HG02981 (cell line): Measurements from ENCODE around the gene EVL.

Experiments
- ATAC-seq: cut with Tn5 transposase; IDR thresholded peaks from one replicate; pipeline ENCODE4 v1.9.1; 2021; ENCODE audit warnings: mild to moderate bottlenecking, moderate library complexity; ENCODE audit not compliant: unreplicated experiment

The EVL gene

GRCh38 chr14:100037353-100037752 lies 27.9 kb upstream of the EVL start:
- no peak for ATAC-seq

- no peak for ATAC-seq
Observed at GRCh38 chr14:100038065-100038464, 27.2 kb upstream of the EVL start.

DNA sequence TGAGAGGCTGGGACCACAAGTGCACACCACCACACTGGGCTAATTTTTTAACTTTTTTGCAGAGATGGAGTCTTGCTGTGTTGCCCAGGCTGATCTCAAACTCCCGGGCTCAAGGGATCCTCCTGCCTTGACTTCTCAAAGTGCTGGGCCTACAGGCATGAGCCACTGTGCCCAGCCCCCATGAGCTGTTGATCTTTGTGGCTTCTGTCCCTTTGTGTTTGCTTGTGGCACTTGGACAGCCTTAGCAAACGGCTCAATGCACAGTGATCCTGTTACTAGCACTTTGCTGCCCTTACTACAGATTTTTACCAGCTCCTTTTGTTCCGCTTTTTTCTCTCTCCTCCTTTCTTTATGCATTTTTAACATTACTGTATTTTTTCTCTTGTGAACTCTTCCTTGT lies 25.3 kb upstream of the EVL start:
- ATAC-seq: no peak

DNA sequence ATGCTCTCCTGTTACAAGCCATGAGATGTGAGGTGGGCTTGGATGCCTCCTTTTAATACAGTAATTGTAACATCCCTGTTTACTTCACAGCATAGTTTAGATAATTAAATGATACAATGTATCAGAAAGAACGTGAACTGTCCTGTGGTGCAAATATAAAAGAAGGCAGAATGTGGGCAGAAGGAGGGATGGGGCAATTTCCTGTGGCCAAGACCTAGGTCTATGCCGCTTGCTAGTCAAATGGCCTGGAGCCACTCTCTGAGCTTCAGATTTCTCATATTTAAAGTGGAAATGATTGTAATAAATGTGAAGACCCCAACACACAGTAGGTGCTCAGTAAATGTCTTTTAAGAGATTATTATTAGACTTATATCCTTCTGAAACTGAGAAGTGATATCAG lies 24.0 kb upstream of the EVL start:
- ATAC-seq: no peak

DNA sequence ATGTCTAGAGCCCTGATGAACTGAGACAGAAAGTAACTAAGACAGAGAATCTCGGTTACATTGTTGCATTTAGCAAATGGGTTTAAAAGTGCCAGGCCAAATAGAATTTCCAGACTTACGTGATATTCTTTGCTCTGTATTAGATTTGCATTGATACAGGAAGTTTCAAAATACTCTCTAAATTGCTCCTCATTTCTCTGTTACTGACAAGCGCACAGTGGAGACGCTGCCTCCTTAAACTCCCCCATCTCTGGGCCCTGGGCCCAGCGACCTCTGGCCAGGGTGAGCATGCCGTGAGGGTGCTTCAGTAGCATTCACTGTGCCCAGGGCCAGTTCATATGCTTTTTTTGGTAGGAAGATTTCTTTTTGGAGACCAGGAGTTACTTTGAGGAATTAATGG lies 22.9 kb upstream of the EVL start:
- ATAC-seq: no peak

DNA sequence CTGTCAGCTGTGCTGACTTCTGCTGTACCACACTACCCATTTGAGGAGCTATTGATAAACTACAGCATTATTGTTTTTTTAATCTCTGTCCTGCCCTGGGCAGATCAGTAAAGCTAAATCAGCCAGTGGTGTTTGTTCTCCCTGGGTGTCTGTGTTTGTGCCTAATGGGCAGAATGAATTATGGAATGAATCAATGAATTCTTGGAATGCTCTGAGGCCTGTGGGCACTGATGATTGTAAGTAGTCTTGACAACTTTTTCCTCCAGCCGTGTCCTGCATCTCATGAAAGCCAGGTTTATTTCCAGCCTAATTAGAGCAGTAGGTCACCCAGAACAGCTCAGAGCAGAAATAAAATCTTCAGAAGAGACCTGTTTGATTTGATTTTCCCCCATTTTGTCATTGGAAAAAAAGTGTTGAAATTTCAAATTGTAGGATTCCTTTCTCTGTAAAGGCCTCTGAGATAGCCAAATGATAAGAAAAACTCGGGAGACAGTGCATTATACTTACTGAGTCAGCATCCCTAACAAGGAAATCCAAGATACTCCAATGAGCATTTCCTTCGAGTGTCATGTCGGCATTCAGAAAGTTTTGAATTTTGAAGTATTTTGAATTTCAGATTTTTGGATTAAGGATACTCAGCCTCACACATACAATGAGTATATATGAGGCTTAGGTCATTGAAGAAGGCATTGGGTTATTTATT lies 19.4 kb upstream of the EVL start:
- no peak for ATAC-seq

DNA sequence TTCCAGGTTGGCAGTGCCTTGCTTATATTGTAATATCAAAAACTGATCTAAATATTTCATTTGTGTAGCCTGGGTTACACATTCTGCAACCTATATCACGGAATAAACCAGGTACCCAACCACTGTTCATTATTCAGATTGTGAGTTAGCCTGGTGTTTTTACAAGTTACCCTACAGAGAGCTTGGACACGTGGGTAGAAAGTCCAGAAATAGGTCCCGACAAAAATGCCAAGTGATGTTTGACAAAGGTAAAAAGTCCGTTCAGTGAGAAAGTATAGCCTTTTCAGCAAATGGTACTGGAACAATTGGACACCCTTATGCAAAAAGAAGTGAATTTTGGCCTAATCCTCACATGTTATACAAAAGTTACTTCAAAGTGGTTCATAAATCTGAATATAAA lies 17.6 kb upstream of the EVL start:
- no peak for ATAC-seq

GRCh38 chr14:100048786-100049185 lies 16.4 kb upstream of the EVL start:
- no peak for ATAC-seq

GRCh38 chr14:100049220-100049619 lies 16.0 kb upstream of the EVL start:
- no peak for ATAC-seq

DNA sequence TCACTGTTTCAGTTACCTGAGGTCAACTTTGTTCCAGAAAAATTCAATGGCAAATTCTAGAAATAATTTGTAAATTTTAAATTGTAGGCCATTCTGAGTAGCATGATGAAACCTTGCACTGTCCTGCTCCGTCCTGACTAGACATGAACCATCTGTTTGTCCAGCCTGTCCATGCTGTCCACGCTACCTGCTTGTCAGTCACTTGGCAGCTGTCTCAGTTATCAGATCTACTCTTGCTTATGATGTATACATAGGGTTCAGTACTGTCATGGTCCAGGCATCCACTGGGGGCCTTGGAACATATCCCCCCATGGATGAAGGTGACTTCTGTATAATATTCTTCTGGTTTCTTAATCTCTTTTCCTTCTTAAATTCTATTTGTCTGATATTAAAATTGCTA lies 14.1 kb upstream of the EVL start:
- no peak for ATAC-seq

GRCh38 chr14:100051543-100051942 lies 13.7 kb upstream of the EVL start:
- no peak for ATAC-seq

- no peak for ATAC-seq
Observed at GRCh38 chr14:100052819-100053218, 12.4 kb upstream of the EVL start.

- ATAC-seq: no peak
Observed at GRCh38 chr14:100054316-100055075, 10.7 kb upstream of the EVL start.

DNA sequence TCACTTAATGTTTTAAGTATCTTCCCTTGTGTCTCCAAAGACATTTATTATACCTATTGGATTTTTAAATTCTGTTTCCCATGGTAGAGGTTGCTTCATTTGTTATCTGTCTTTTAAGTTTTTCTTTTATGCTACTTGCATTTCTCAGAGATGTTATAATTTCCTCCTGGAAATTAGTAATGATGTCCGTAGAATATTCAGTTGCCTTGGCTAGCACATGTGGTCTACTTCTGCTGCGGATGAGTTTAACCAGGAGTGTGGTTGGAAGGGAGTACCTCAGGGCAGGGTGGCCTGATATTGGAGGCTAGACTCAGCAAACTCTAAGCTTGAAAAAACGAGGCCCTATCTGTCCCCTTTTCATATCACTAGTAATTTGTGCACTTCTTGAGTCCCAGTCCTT lies 8.8 kb upstream of the EVL start:
- ATAC-seq: no peak

DNA sequence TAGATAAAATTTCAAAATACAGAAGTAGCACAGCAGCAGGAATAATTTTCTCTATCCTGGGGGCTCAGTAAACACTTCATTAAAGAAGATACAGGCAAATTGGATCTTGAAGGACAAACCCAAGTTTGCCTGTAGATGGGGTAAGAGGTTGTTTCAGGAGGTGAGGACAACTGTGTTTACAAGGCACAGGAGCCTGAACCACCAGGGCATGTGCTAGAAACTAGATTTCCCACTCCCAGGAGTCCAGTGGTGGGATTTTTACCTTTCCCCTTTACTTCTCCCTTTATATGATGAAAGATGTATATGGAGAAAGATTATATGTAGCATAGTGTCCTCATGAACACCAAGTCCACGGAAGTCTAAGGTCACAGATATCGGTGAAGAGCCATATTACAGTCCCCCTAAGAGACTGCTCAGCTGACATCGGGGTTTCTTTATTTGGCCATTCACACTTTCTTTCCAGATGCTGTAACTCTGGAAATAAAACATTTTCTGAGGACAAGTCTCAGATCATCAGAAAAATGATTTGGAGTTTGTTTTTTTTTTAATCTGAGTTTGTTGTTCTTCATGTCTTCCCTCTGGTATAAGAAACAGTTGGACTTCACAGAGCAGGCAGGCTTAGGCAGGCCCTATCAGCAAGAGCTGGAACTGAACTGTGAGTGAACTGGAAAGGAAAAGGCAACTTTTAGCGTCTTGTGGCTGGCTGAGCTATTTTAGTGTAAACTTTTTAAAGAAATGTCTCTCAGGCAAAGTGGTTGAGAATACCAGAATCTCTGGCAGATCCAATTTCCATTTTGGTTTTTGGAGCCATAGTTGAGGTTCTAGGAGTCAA lies 8.0 kb upstream of the EVL start:
- ATAC-seq: peak; percentile 45

GRCh38 chr14:100058777-100059437 lies 6.3 kb upstream of the EVL start:
- peak; percentile 68 for ATAC-seq

DNA sequence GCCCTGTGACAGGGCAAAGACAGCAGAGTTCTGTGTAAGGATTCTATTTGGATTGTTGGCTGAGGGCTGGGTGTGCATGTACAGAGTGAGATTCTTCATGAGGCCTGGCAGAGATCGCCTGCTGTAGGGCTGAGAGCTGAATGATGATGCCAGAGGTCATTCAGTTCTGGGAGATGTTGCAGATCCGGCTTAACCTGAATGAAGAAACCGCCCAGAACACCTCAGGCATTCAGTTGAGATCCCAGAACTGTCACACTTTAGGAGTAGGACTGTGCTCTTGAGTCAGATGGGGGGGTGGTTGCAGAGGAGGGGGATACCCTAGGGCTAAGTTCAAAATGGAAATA lies 5.8 kb upstream of the EVL start:
- no peak for ATAC-seq

DNA sequence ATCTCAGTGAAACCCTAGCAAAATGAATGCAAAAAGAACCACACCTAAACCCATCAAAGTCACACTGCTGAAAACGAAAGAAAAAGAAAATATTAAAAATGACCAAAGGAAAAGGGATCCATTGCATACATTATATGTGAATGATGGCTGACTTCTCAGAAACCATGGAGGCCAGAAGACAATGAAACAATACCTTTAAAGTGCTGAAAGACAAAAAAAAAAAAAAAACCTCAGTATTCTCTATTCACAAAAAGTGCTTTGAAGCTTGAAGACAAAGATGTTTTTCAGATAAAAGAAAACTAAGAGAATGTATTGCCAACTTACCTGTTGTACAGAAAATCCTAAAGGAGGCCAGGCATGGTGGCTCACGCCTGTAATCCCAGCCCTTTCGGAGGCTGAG lies 4.5 kb upstream of the EVL start:
- no peak for ATAC-seq

GRCh38 chr14:100062590-100062989 lies 2.6 kb upstream of the EVL start:
- ATAC-seq: no peak

GRCh38 chr14:100063314-100063941 lies 1.8 kb upstream of the EVL start:
- ATAC-seq: no peak
